Loucy (cell line): ENCODE data around the gene LRRC31.

Experiments used
- CTCF ChIP-seq: fragments of 200-600 bp; sonication (generic); conservative IDR thresholded peaks from 2 replicates; pipeline ENCODE4 v1.5.1; 2014; ENCODE audit warnings: mild to moderate bottlenecking, antibody characterized with exemption, low read length
- EZH2phosphoT487 ChIP-seq: fragments of 200-600 bp; IDR thresholded peaks from 2 replicates; pipeline ENCODE4 v1.6.1; 2018; ENCODE audit warnings: antibody characterized with exemption, mild to moderate bottlenecking, moderate library complexity, borderline replicate concordance

DNA sequence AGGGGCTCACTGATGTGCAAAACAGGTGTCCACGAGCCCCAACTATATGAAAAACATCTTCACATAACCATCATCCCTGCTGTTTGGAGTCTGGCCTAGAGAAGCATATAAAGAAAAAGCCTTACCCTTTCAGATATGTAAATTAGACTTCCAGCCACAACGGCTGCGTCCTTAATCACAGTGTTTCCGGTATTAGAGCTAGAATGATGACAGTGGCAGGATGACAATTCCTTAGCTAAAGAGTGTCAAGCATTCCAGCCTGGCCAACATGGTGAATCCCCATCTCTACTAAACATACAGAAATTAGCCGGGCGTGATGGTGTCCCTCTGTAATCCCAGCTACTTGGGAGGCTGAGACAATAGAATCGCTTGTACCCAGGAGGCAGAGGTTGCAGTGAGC lies 22.2 kb upstream of the LRRC31 start:
- no peak for TF ChIP-seq CTCF
- no peak for TF ChIP-seq EZH2phosphoT487
